GM19043 (cell line): ENCODE measurements around the gene TARP.

Experiments used
- ATAC-seq: cut with Tn5 transposase; IDR thresholded peaks from one replicate; pipeline ENCODE4 v1.9.1; 2021; ENCODE audit warnings: low read depth; ENCODE audit not compliant: unreplicated experiment

TARP gene

DNA sequence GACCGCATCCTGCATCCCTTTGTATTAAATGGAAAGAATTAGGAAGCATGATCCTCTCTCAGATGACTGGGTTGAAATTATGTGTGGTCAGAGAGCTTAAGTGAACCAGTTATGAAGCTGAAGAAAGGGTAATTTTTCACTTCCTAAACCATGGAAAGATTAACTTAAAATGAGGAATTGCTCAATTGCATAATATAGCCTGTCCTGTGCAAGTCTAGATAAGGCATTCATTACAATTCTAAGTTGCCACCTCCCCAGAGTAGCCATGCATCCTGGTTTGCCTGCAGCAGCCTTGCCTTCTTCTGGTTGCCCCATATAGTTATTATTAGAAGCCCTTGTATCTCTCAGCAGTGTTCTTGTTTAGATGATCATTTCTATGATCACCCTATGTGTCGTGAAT lies 50.1 kb downstream of the TARP start:
- no peak for ATAC-seq

DNA sequence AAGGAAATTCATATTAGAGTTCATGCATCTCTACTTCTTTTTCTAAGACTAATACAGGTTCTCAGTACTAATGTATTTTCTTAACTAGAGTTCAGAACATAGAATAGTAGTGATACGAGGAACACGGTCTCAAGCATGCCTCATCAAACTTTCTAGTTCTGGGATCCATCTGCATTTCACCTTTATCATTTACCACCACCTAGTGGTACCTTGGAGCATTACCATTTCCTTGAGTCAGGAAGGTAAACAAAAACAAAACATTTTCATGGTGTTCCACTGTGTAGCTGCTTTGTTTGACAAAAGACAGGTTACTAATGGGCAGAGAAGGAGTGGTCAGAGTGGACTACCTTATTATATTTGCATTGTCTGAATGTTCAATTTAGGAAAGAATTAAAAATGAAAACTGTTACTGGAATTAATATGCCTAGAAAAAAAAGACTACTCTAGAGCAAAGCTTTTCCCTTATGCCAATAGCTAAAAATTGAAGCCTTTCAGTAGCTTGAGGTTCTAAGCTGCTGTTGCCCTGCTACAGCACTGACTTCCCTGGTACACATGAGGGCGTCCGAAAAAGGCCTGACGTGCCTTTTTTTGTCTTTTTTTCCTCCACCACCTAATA lies 50.8 kb downstream of the TARP start:
- peak; percentile 73 for ATAC-seq

DNA sequence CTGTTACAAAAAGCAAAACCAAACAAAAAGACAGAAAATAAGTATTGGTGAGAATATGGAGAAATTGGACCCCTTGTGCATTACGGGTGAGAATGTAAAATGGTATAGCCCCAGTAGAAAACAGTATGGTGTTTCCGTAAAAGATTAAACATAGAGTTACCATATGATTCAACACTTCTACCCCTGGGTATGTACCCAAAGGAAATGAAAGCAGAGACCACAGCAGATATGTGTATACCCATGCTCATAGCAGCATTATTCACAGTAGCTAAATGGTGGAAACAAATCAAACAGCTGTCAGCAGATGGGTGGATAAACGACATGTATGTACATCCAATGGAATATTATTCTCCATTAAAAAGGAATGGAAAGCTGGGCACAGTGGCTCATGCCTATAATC lies 53.0 kb downstream of the TARP start:
- no peak for ATAC-seq

DNA sequence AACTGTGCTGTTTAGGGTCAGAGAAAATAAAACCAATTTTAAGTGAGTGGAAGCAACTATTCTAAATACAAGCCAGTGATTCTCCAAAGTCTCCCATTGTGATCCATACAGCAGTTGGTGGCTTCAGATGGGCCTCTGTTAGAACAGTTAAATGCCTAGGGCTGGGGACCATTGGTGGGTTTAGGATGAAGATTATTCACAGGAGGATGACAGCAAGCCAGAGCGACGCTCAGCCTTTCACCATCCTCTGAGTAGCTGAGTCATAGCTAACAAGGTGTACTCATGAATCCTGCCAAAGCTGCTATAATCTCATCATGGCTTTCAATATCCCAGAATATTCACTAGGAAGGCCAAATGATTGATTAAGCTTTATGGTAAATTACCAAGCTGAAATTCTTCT lies 55.8 kb downstream of the TARP start:
- ATAC-seq: no peak

DNA sequence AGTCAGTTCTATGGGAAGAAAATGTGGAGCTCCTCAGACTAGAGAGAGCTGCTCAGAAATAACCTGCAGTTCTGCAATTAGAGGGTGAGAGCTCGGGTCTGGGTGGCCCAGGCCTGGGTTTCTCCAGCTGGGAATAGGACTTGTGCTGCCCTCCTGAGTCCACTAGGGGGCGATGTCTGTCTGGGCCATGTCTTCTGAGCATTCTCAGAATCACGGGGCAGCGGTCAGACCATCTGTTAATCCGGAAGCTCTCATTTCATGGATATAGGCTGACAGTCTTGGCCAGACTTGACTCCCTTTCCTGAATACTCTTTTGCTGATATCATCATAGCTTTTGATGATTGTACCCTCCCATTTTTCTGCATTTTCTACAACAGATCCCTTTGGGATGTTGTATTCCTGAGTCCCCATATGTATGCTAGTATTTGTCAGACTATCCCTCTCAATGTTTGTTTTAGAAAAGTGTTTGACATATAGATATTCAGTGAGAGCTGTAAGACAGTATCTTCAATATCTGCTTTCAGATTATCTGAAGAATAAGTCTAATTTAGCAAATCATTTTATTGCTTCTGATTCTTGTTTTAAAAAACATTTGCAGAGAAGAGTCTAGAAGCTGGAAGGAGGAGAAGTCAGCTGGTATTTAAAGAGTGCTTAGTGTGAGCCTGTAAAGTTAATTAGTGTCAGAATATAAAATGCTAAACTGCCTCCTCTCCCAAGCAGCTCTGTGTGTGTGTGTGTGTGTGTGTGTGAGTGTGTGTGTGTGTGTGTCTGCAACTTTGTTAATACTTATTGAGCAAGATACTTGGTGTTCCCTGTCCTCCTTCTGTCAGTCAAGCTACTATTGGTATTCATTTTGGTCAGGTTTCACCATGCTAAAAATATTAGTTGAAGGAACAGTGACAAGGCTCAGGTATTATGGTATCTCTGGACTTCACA lies 57.4 kb downstream of the TARP start:
- peak; percentile 95 for ATAC-seq

DNA sequence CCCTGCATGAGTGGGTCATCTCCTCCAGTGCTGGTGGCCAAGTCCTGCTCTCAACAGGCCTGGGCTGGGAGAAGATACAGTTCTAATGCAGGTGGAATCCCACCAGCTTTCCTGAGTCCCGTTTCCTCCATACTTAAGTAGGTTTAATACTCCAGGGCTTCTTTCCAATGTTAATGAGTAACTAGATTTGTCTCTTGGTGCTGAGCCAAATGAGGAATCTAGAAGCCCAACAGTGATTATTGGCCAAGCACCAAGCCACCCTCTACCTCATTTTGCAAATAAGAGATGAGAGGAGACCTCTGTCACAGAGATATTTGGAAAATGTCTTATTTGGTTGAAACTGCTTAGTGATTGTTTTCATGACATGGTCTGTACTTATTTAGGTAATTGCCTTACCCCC lies 58.3 kb downstream of the TARP start:
- ATAC-seq: no peak

DNA sequence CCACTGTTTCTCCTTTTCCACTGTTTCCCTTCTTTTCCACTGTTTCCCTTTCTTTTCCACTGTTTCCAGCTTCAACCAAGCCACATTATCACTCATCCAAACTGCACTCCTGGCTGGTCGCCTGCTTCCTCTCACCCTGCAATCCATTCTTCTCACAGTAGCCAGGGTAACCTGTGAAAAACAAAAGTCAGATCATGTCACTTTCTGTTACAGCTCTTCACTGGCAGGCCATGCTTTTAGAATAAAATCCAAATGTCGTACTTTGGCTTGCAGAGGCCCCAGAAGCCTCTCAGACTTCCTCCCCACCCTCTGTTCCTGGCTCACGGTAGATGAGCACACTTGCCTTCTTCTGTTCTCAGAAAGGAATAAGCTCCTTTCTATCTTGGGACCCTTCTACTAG lies 61.5 kb downstream of the TARP start:
- no peak for ATAC-seq

DNA sequence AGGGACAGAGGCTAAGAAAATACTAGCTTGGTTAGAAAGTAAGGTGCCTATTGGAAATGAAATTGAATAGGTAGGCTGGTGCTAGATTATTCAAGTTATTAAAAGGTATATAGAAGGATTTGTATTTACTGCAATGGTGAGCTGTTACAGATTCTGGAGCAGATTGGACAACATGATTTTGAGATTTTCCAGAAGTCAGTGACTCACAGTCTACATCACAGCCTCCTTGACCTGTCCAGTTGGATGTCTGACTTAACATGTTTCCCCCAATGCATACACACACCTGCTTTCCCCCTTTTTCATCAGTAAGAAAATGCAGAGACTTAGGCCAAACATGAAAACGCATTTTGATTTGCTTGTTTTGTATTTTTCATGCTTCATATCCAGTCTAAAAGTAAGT lies 62.0 kb downstream of the TARP start:
- no peak for ATAC-seq
